GM21526 (cell line): ENCODE data around the gene CDC25C.

Experiments used
- ATAC-seq: cut with Tn5 transposase; IDR thresholded peaks from one replicate; pipeline ENCODE4 v1.9.1; 2021; ENCODE audit warnings: moderate library complexity; ENCODE audit not compliant: unreplicated experiment, low FRiP score

The CDC25C gene

GRCh38 chr5:138240650-138241385, 90.8 kb downstream of the CDC25C start:
- no peak for ATAC-seq

- ATAC-seq: no peak
Observed at GRCh38 chr5:138238034-138238433, 93.6 kb downstream of the CDC25C start.
